Raji (cell line): Measurements from ENCODE around the gene PABPC4L.

Source experiments
- POLR2A ChIP-seq: IDR thresholded peaks from 2 replicates; pipeline ENCODE4 v1.6.1; 2011; ENCODE audit warnings: low read depth, low read length, control low read depth; ENCODE audit not compliant: insufficient read depth

The PABPC4L gene

GRCh38 chr4:134147941-134148340 is 53.6 kb downstream of the PABPC4L start:
- TF ChIP-seq POLR2A, result no peak
